IMR-90 (cell line): ENCODE data around the gene NAMPT. TPM values are rescaled to one million over a fixed set of nuclear protein-coding genes. Genes with fewer than 3 reads are reported as not detected.

Source experiments
- ATAC-seq: fragments of 200-7000 bp; cut with Tn5 transposase; 2 replicates; pipeline ENCODE4 v1.9.1; 2020; ENCODE audit warnings: low read depth, mild to moderate bottlenecking, moderate library complexity
- BruUV-seq: library from RNA; stranded (reverse); fragments of 400-500 nt; replicated peaks from 2 replicates; lab custom pipeline; 2021; lab: Mats Ljungman, UMichigan
- CTCF ChIA-PET: fragments of 300-600 bp; formaldehyde crosslinking; extraction: SDS; loops from one replicate; lab custom pipeline; 2021; ENCODE audit warnings: antibody characterized with exemption; lab: Yijun Ruan, JAX
- POLR2A ChIA-PET: fragments of 300-600 bp; sonication (Branson Sonifier 250); formaldehyde crosslinking; loops from one replicate; lab custom pipeline; 2022; ENCODE audit warnings: antibody characterized with exemption; ENCODE audit not compliant: unreplicated experiment; lab: Charles Lee
- DNase-seq: peaks from one replicate; pipeline ENCODE4 v3.0.0; 2013
- H2AFZ ChIP-seq: replicated peaks from 2 replicates; pipeline ENCODE3; 2013; ENCODE audit warnings: low read length, mild to moderate bottlenecking; ENCODE audit not compliant: poor library complexity
- H2AK5ac ChIP-seq: 2 replicates; pipeline ENCODE4 v1.6.1; 2013; ENCODE audit warnings: low read depth, low read length, inconsistent platforms
- H2AK9ac ChIP-seq: replicated peaks from 2 replicates; pipeline ENCODE3; 2013; ENCODE audit warnings: mild to moderate bottlenecking, low read depth, low read length, moderate library complexity; ENCODE audit not compliant: poor library complexity
- H2BK120ac ChIP-seq: 2 replicates; pipeline ENCODE4 v1.6.1; 2013; ENCODE audit warnings: low read depth, low read length, inconsistent platforms
- H2BK15ac ChIP-seq: 3 replicates; pipeline ENCODE4 v1.6.1; 2013; ENCODE audit warnings: low read depth, low read length, inconsistent platforms
- H2BK20ac ChIP-seq: 2 replicates; pipeline ENCODE4 v1.6.1; 2013; ENCODE audit warnings: low read depth, mild to moderate bottlenecking, inconsistent platforms, low read length, moderate library complexity
- H2BK5ac ChIP-seq: 2 replicates; pipeline ENCODE4 v1.6.1; 2013; ENCODE audit warnings: mild to moderate bottlenecking, low read depth, low read length, inconsistent platforms; ENCODE audit not compliant: poor library complexity, severe bottlenecking
- H3K14ac ChIP-seq: replicated peaks from 2 replicates; pipeline ENCODE4 v1.6.1; 2013; ENCODE audit warnings: low read depth, low read length, inconsistent platforms
- H3K18ac ChIP-seq: 2 replicates; pipeline ENCODE4 v1.6.1; 2013; ENCODE audit warnings: low read depth, low read length, control low read depth
- H3K23ac ChIP-seq: 2 replicates; pipeline ENCODE4 v1.6.1; 2013; ENCODE audit warnings: low read depth, low read length, inconsistent platforms
- H3K27ac ChIP-seq: 2 replicates; pipeline ENCODE4 v1.5.1; 2013; ENCODE audit warnings: mild to moderate bottlenecking, control low read depth, low read length; ENCODE audit not compliant: insufficient read depth
- H3K27me3 ChIP-seq: 2 replicates; pipeline ENCODE4 v1.6.1; 2013; ENCODE audit warnings: low read length; ENCODE audit not compliant: control insufficient read depth, insufficient read depth
- H3K36me3 ChIP-seq: 2 replicates; pipeline ENCODE4 v1.6.1; 2013; ENCODE audit warnings: low read length, mixed read lengths; ENCODE audit not compliant: control insufficient read depth, insufficient read depth
- H3K4ac ChIP-seq: 2 replicates; pipeline ENCODE4 v1.6.1; 2013; ENCODE audit warnings: low read depth, low read length, inconsistent platforms
- H3K4me1 ChIP-seq: 2 replicates; pipeline ENCODE4 v1.6.1; 2013; ENCODE audit warnings: low read length, mixed read lengths; ENCODE audit not compliant: control insufficient read depth, insufficient read depth
- H3K4me2 ChIP-seq: 2 replicates; pipeline ENCODE4 v1.6.1; 2013; ENCODE audit warnings: low read depth, mild to moderate bottlenecking, control low read depth, low read length, moderate library complexity
- H3K4me3 ChIP-seq: 2 replicates; pipeline ENCODE4 v1.5.1; 2013; ENCODE audit warnings: low read depth, mild to moderate bottlenecking, control low read depth, low read length, moderate library complexity; ENCODE audit not compliant: insufficient read depth
- H3K56ac ChIP-seq: 2 replicates; pipeline ENCODE4 v1.6.1; 2013; ENCODE audit warnings: low read length, inconsistent platforms; ENCODE audit not compliant: insufficient read depth; ENCODE audit errors: extremely low read depth
- H3K79me1 ChIP-seq, 2 experiments: 2 replicates each; pipeline ENCODE4 v1.6.1; 2013; ENCODE audit warnings: low read length in 2 of 2, inconsistent platforms in 1 of 2, low read depth in 1 of 2
- H3K9ac ChIP-seq: 2 replicates; pipeline ENCODE4 v1.6.1; 2013; ENCODE audit warnings: low read depth, low read length, control low read depth
- H3K9me1 ChIP-seq: 2 replicates; pipeline ENCODE4 v1.6.1; 2013; ENCODE audit warnings: low read length, inconsistent platforms; ENCODE audit not compliant: insufficient read depth
- H3K9me3 ChIP-seq: 2 replicates; pipeline ENCODE4 v1.6.1; 2013; ENCODE audit warnings: low read length; ENCODE audit not compliant: control insufficient read depth, insufficient read depth
- H4K20me1 ChIP-seq: 2 replicates; pipeline ENCODE4 v1.6.1; 2013; ENCODE audit warnings: low read length, inconsistent platforms; ENCODE audit not compliant: insufficient read depth
- H4K5ac ChIP-seq: 2 replicates; pipeline ENCODE4 v1.6.1; 2013; ENCODE audit warnings: mild to moderate bottlenecking, low read depth, low read length, control low read depth
- H4K8ac ChIP-seq, 2 experiments: 2 replicates each; pipeline ENCODE4 v1.6.1; 2013; ENCODE audit warnings: low read depth in 2 of 2, low read length in 2 of 2, control low read depth in 1 of 2, inconsistent platforms in 1 of 2
- H4K91ac ChIP-seq: 2 replicates; pipeline ENCODE4 v1.6.1; 2013; ENCODE audit warnings: low read depth, low read length, inconsistent platforms; ENCODE audit not compliant: insufficient read depth
- CEBPB ChIP-seq: IDR thresholded peaks from 2 replicates; pipeline ENCODE4 v1.6.1; 2012; ENCODE audit warnings: low read depth, low read length, improper control_type of control experiment
- CTCF ChIP-seq: conservative IDR thresholded peaks from 2 replicates; pipeline ENCODE4 v1.5.1; 2012; ENCODE audit warnings: mild to moderate bottlenecking, low read depth, low read length, improper control_type of control experiment
- ELK1 ChIP-seq: fragments of 150-350 bp; IDR thresholded peaks from 2 replicates; pipeline ENCODE4 v1.6.1; 2016; ENCODE audit warnings: low read depth, mild to moderate bottlenecking, low read length, moderate library complexity, borderline replicate concordance
- FOS ChIP-seq: fragments of 150-350 bp; IDR thresholded peaks from 2 replicates; pipeline ENCODE4 v1.6.1; 2016; ENCODE audit warnings: low read depth, low read length
- MAFK ChIP-seq: IDR thresholded peaks from 2 replicates; pipeline ENCODE4 v1.6.1; 2012; ENCODE audit warnings: low read depth, low read length, improper control_type of control experiment
- MXI1 ChIP-seq: IDR thresholded peaks from 2 replicates; pipeline ENCODE4 v1.6.1; 2012; ENCODE audit warnings: low read depth, mild to moderate bottlenecking, low read length, moderate library complexity, borderline replicate concordance
- POLR2A ChIP-seq: IDR thresholded peaks from 2 replicates; pipeline ENCODE4 v1.6.1; 2012; ENCODE audit warnings: mild to moderate bottlenecking, low read depth, low read length
- RAD21 ChIP-seq: IDR thresholded peaks from 2 replicates; pipeline ENCODE4 v1.6.1; 2012; ENCODE audit warnings: low read length, improper control_type of control experiment
- RCOR1 ChIP-seq: IDR thresholded peaks from 2 replicates; pipeline ENCODE4 v1.6.1; 2012; ENCODE audit warnings: mild to moderate bottlenecking, low read length, improper control_type of control experiment; ENCODE audit not compliant: insufficient replicate concordance
- RFX5 ChIP-seq: IDR thresholded peaks from 2 replicates; pipeline ENCODE4 v1.8.0; 2012; ENCODE audit warnings: low read depth, mild to moderate bottlenecking, low read length, moderate library complexity
- USF2 ChIP-seq: fragments of 150-350 bp; IDR thresholded peaks from 2 replicates; pipeline ENCODE4 v1.6.1; 2017; ENCODE audit warnings: mild to moderate bottlenecking, antibody characterized with exemption, low read length, low read depth
- WGBS, 2 experiments: methylation state at CpG; one replicate each; pipeline versions ENCODE4 v1.1.5 to v1.1.7; 2013; ENCODE audit warnings: missing lambda C conversion rate in 2 of 2; ENCODE audit not compliant: insufficient read length in 1 of 2; ENCODE audit errors: extremely low coverage in 2 of 2; 5-methylcytosine and 5-hydroxymethylcytosine counted together
- dilution Hi-C: fragments of 300-500 bp; cut with HindIII; formaldehyde crosslinking; loops from one replicate; pipeline ENCODE4 v1.14.3; 2018; ENCODE audit warnings: low sequenced_read_pairs; ENCODE audit not compliant: unreplicated experiment
- in situ Hi-C: fragments of 300-500 bp; cut with MboI; formaldehyde crosslinking; loops from 3 replicates; pipeline ENCODE4 v1.14.3; 2019; ENCODE audit warnings: low sequenced_read_pairs, inconsistent platforms, mixed read lengths
- intact Hi-C: fragments of 100-400 bp; cut with micrococcal nuclease; formaldehyde crosslinking; loops from 2 replicates; pipeline ENCODE4 v1.10.0; 2022
- polyA plus RNA-seq, 3 experiments: library from polyadenylated mRNA; depleted of rRNA; stranded (reverse); fragments of >200 nt; gene quantifications; 2 replicates each; pipeline ENCODE4 v1.2.3, GENCODE V29; 2012; ENCODE audit warnings: low replicate concordance in 1 of 3
- total RNA-seq: library from RNA; depleted of rRNA; stranded (reverse); fragments of >200 nt; gene quantifications from 2 replicates; pipeline ENCODE4 v1.2.3, GENCODE V29; 2012

Gene NAMPT
- total and polyA plus RNA-seq, 2 of the 4 experiments (the other 2 are of a cell fraction): 13.3 to 31.7 TPM

- BruUV-seq: no TSS peak
- H3K14ac ChIP-seq: no peak overlapping the region
- no peak overlapping the region for H3K4ac ChIP-seq
- TF ChIP-seq RFX5 (no peak), POLR2A (no peak), USF2 (no peak), CTCF (no peak), MAFK (no peak), FOS (no peak), ELK1 (no peak), MXI1 (no peak), RCOR1 (no peak), CEBPB (no peak), RAD21 (no peak)
- no peak overlapping the region for H2AK5ac ChIP-seq
- in situ Hi-C loops: no loop called here
- DNase-seq: no peak
- peaks cover 2% of the 10 kb centered on the region for H3K9me1 ChIP-seq
- dilution Hi-C loops: no loop called here
- H2BK5ac ChIP-seq: no peak overlapping the region
- no peak overlapping the region for H3K9ac ChIP-seq
- H2BK120ac ChIP-seq: no peak overlapping the region
- ATAC-seq: no peak
- peaks cover 1% of the 10 kb centered on the region; the same call in 1 of the 2 replicates for H3K4me1 ChIP-seq
- H3K18ac ChIP-seq: no peak overlapping the region
- no peak overlapping the region for H3K4me3 ChIP-seq
- H3K9me3 ChIP-seq: no peaks in the 10 kb centered on the region
- no peak overlapping the region for H3K56ac ChIP-seq
- ChIA-PET POLR2A (no interaction called here), CTCF (no interaction called here)
- no peak overlapping the region for H3K27ac ChIP-seq
- H3K23ac ChIP-seq: no peak overlapping the region
- H3K27me3 ChIP-seq: peaks cover 2% of the 10 kb centered on the region; the same call in 1 of the 2 replicates
- no CpG with 5 or more reads among the region's 2 CpGs for WGBS, 2 experiments
- H3K36me3 ChIP-seq: no peaks in the 10 kb centered on the region
- no peak overlapping the region for H2AK9ac ChIP-seq
- no peak overlapping the region for H4K8ac ChIP-seq
- H4K5ac ChIP-seq: no peak overlapping the region
- intact Hi-C loops: no loop called here
- no peak overlapping the region for H2BK15ac ChIP-seq
- no peak overlapping the region for H3K4me2 ChIP-seq
- H4K20me1 ChIP-seq: no peaks in the 10 kb centered on the region
- no peak overlapping the region for H4K91ac ChIP-seq
- no peak overlapping the region for H2AFZ ChIP-seq
- no peak overlapping the region for H2BK20ac ChIP-seq
- H3K79me1 ChIP-seq: no peaks in the 10 kb centered on the region
These were observed 62.2 kb downstream of the NAMPT start for GRCh38 chr7:106222545-106222944.
